HCT116 (cell line): ENCODE data around the gene PERCC1.

Source experiments
- CTCF ChIP-seq, 3 experiments: fragments of 200-600 bp in 1 of 3; sonication (generic) in 1 of 3; IDR thresholded peaks in 2 of 3; conservative IDR thresholded peaks in 1 of 3; 2 replicates each; pipeline ENCODE4 v1.5.1; 2012 to 2017; ENCODE audit warnings: low read depth in 2 of 3, low read length in 2 of 3, antibody characterized with exemption in 1 of 3, borderline replicate concordance in 1 of 3, control low read depth in 1 of 3, mild to moderate bottlenecking in 1 of 3, mixed read lengths in 1 of 3, mixed run types in 1 of 3, moderate library complexity in 1 of 3; ENCODE audit not compliant: insufficient read depth in 1 of 3
- MAX ChIP-seq: IDR thresholded peaks from 2 replicates; pipeline ENCODE4 v1.6.1; 2012
- RAD21 ChIP-seq: IDR thresholded peaks from 2 replicates; pipeline ENCODE4 v1.6.1; 2012; ENCODE audit warnings: low read depth, mild to moderate bottlenecking

GRCh38 chr16:1461146-1461545 lies 30.3 kb downstream of the PERCC1 start:
- no peak for TF ChIP-seq CTCF (IDR thresholded peaks at IDR 0.05 in 2 of 3, conservative IDR thresholded peaks at IDR 0.05 in 1 of 3; ENCODE audit: borderline replicate concordance in 1 of 3, insufficient read depth in 1 of 3, low read depth in 2 of 3, low read length in 2 of 3)
- TF ChIP-seq RAD21, result no peak
- no peak for TF ChIP-seq MAX
